Measurements from ENCODE around the gene PTPRD.

DNA sequence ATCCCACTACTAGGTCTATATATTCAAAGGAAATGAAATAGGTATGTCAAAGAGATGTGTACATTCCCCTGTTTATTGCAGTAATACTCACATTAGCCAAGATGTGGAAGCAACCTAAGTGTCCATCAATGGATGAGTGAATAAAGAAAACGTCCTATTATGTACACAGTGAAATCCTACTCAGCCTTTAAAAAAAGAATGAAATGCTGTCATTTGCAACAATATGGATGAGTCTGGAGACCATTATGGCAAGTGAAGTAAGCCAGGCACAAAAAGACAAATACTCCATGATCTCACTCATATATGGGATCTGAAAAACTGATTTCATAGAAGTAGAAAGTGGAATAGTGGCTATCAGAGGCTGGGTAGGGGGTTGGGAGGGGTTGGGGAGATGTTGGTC lies 1904.1 kb downstream of the PTPRD start:
- TF ChIP-seq, protein P1, sequence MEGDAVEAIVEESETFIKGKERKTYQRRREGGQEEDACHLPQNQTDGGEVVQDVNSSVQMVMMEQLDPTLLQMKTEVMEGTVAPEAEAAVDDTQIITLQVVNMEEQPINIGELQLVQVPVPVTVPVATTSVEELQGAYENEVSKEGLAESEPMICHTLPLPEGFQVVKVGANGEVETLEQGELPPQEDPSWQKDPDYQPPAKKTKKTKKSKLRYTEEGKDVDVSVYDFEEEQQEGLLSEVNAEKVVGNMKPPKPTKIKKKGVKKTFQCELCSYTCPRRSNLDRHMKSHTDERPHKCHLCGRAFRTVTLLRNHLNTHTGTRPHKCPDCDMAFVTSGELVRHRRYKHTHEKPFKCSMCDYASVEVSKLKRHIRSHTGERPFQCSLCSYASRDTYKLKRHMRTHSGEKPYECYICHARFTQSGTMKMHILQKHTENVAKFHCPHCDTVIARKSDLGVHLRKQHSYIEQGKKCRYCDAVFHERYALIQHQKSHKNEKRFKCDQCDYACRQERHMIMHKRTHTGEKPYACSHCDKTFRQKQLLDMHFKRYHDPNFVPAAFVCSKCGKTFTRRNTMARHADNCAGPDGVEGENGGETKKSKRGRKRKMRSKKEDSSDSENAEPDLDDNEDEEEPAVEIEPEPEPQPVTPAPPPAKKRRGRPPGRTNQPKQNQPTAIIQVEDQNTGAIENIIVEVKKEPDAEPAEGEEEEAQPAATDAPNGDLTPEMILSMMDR (conservative IDR thresholded peaks at IDR 0.05; ENCODE audit: low read depth, low read length), result no peak
- no peak for TF ChIP-seq EZH2 (IDR thresholded peaks at IDR 0.05; ENCODE audit: borderline replicate concordance, low read depth, low read length, poor library complexity, severe bottlenecking)
